HepG2 (cell line): Measurements from ENCODE around the gene ARRDC4. TPM values are rescaled to one million over a fixed set of nuclear protein-coding genes. Genes with fewer than 3 reads are reported as not detected.

Experiments
- ARID2 ChIP-seq: sonication (generic); formaldehyde crosslinking; IDR thresholded peaks from 2 replicates; pipeline ENCODE4 v1.8.1; 2022; ENCODE audit warnings: mild to moderate bottlenecking, missing genetic modification reagents, borderline replicate concordance
- ATF7 ChIP-seq, 2 experiments: fragments of 450-650 bp in 1 of 2; sonication (generic) in 1 of 2; formaldehyde crosslinking in 1 of 2; IDR thresholded peaks; 2 replicates each; pipeline versions ENCODE4 v1.4.0 to v1.6.1; 2016 to 2020; ENCODE audit warnings: antibody characterized with exemption in 1 of 2, mild to moderate bottlenecking in 1 of 2, missing genetic modification reagents in 1 of 2
- SRSF9 ChIP-seq: fragments of 200-400 bp; formaldehyde crosslinking; IDR thresholded peaks from 2 replicates; pipeline ENCODE4 v1.6.1; 2018; ENCODE audit warnings: borderline replicate concordance, mild to moderate bottlenecking, low read depth, low read length; ENCODE audit not compliant: insufficient read depth, poor library complexity, severe bottlenecking
- ZNF775 ChIP-seq: sonication (generic); formaldehyde crosslinking; IDR thresholded peaks from 2 replicates; pipeline ENCODE4 v1.4.0; 2020; ENCODE audit warnings: missing genetic modification reagents, mild to moderate bottlenecking, moderate library complexity, borderline replicate concordance
- polyA plus RNA-seq, 8 experiments: library from polyadenylated mRNA; depleted of rRNA in 3 of 8; stranded (reverse) in 7 of 8; unstranded in 1 of 8; fragments of >200 nt; fragmentation: Illumina TruSeq in 4 of 8; extraction: Trizol in 4 of 8; gene quantifications; 2 replicates each; pipeline versions ENCODE4 v1.2.1 to v1.2.3, GENCODE V29; 2011 to 2016; ENCODE audit warnings: low read depth in 4 of 8, missing spikeins in 1 of 8, mixed read lengths in 1 of 8; ENCODE audit not compliant: insufficient read depth in 1 of 8
- total RNA-seq, 5 experiments: library from RNA; depleted of rRNA; stranded (reverse); fragments of >200 nt; fragmentation: Illumina TruSeq; extraction: Trizol; gene quantifications; 2 replicates each; pipeline ENCODE4 v1.2.3, GENCODE V29; 2016; ENCODE audit warnings: low read depth in 1 of 5
- TF ChIP-seq, protein P1 (sequence below): sonication (generic); formaldehyde crosslinking; IDR thresholded peaks from 2 replicates; pipeline ENCODE4 v1.4.0; 2020; ENCODE audit warnings: mild to moderate bottlenecking, missing genetic modification reagents

The ARRDC4 gene
- total and polyA plus RNA-seq, 2 of the 13 experiments (the other 11 are each of a cell fraction or from before 2014, with no cell fraction given) = 1.5 to 2.5 TPM

- TF ChIP-seq, protein P1, sequence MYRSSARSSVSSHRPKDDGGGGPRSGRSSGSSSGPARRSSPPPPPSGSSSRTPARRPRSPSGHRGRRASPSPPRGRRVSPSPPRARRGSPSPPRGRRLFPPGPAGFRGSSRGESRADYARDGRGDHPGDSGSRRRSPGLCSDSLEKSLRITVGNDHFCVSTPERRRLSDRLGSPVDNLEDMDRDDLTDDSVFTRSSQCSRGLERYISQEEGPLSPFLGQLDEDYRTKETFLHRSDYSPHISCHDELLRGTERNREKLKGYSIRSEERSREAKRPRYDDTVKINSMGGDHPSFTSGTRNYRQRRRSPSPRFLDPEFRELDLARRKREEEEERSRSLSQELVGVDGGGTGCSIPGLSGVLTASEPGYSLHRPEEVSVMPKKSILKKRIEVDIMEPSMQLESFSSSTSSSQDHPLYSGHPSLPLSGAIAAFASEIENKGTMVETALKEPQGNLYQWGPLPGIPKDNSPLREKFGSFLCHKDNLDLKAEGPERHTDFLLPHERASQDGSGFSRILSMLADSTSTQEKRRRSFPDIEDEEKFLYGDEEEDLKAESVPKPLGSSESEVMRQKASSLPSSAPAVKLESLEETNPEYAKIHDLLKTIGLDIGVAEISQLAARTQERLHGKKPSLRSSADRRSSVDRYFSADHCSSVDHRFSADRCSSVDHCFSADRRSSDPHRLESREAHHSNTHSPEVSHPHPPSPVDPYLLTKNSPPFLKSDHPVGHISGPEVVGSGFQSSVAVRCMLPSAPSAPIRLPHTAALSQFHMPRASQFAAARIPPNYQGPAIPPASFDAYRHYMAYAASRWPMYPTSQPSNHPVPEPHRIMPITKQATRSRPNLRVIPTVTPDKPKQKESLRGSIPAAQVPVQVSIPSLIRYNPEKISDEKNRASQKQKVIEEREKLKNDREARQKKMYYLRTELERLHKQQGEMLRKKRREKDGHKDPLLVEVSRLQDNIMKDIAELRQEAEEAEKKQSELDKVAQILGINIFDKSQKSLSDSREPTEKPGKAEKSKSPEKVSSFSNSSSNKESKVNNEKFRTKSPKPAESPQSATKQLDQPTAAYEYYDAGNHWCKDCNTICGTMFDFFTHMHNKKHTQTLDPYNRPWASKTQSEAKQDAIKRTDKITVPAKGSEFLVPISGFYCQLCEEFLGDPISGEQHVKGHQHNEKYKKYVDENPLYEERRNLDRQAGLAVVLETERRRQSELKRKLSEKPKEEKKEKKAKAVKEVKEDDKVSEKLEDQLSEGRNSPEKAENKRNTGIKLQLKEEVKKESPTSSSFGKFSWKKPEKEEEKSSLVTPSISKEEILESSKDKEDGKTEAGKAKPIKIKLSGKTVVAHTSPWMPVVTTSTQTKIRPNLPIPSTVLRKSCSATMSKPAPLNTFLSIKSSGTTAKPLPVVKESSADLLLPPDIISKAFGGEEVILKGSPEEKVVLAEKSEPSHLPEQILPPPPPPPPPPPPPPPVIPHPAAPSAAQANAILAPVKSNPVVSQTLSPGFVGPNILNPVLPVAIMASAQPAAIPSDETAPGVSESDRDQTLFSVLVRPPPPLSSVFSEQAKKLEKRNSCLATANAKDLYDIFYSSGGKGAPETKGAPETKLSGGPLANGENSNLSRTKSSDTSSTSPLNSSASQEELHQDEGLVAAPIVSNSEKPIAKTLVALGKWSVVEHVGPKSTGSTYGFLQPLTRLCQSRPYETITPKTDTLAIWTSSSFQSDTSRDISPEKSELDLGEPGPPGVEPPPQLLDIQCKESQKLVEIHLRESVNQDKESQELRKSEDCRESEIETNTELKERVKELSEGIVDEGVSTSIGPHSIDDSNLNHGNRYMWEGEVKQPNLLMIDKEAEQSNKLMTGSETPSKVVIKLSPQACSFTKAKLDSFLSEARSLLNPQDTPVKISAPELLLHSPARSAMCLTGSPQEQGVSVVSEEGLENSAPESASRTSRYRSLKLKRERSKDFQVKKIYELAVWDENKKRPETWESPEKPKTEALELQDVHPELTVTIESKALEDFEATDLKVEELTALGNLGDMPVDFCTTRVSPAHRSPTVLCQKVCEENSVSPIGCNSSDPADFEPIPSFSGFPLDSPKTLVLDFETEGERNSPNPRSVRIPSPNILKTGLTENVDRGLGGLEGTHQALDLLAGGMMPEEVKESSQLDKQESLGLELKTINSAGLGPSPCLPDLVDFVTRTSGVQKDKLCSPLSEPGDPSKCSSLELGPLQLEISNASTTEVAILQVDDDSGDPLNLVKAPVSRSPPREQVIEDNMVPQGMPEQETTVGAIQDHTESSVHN (CRISPR knock-in tag) = no peak
- TF ChIP-seq SRSF9 (no peak), ATF7 (IDR thresholded peaks at IDR 0.05) (no peak), ATF7 (CRISPR knock-in tag; IDR thresholded peaks at IDR 0.05) (no peak), ARID2 (no peak), ZNF775 (CRISPR knock-in tag) (no peak)
Measured at GRCh38 chr15:97941572-97941971, 18.9 kb upstream of the ARRDC4 start (continued).
